ENCODE measurements around the gene PROK1. TPM values are rescaled to one million over a fixed set of nuclear protein-coding genes. Genes with fewer than 3 reads are reported as not detected.

PROK1 gene
- total RNA-seq, 4 donors from 2014 or later: 0.35 to 2.3 TPM; not detected in 2

DNA sequence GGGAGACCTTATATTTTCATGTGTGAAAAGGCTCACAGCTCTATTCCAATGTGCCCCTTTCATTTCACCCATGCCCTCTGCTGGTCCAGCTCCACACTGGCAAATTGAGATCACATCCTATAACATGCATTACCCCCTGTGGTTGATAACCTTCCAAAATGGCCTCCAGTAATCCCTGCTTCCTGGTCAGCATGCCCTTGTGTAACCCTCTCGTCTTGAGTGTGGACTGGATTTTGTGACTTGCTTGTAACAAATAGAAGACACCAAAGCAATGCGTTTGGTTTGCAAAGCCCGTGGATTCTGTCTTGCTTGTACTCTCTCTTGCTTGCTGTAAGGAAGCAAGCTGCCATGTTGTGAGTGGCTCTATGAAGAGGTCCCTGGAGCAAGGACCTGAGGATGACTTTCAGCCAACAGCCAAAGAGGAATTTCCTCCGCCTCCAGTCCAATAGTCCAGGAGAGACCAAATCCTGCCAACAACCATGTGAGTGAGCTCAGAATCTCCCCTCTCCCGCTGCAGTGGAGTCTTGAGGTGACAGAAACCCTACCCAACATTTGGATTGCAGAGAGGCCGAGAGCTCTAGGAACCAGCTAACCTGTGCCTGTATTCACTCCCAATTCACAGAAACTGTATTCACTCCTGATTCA, 50.7 kb downstream of the PROK1 start:
- DNase-seq: no peak
- H3K4me1 ChIP-seq: no peaks in the 10 kb centered on the region
- H3K27ac ChIP-seq: no peak overlapping the region
- 79 to 94% methylated on average over 3 to 6 of the region's 6 CpGs for WGBS, 2 donors
- intact Hi-C loops (cut with DNase I): no loop called here
- H3K9me3 ChIP-seq: no peaks in the 10 kb centered on the region
- no peaks in the 10 kb centered on the region for H3K36me3 ChIP-seq
- peaks cover 0 to 16% (median 0%) of the 10 kb centered on the region in 4 donors for H3K27me3 ChIP-seq
- no peak overlapping the region for H3K4me3 ChIP-seq
- no peak for TF ChIP-seq POLR2A (IDR thresholded peaks at IDR 0.05)
- TF ChIP-seq, protein P1, sequence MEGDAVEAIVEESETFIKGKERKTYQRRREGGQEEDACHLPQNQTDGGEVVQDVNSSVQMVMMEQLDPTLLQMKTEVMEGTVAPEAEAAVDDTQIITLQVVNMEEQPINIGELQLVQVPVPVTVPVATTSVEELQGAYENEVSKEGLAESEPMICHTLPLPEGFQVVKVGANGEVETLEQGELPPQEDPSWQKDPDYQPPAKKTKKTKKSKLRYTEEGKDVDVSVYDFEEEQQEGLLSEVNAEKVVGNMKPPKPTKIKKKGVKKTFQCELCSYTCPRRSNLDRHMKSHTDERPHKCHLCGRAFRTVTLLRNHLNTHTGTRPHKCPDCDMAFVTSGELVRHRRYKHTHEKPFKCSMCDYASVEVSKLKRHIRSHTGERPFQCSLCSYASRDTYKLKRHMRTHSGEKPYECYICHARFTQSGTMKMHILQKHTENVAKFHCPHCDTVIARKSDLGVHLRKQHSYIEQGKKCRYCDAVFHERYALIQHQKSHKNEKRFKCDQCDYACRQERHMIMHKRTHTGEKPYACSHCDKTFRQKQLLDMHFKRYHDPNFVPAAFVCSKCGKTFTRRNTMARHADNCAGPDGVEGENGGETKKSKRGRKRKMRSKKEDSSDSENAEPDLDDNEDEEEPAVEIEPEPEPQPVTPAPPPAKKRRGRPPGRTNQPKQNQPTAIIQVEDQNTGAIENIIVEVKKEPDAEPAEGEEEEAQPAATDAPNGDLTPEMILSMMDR (IDR thresholded peaks at IDR 0.05): no peak

DNA sequence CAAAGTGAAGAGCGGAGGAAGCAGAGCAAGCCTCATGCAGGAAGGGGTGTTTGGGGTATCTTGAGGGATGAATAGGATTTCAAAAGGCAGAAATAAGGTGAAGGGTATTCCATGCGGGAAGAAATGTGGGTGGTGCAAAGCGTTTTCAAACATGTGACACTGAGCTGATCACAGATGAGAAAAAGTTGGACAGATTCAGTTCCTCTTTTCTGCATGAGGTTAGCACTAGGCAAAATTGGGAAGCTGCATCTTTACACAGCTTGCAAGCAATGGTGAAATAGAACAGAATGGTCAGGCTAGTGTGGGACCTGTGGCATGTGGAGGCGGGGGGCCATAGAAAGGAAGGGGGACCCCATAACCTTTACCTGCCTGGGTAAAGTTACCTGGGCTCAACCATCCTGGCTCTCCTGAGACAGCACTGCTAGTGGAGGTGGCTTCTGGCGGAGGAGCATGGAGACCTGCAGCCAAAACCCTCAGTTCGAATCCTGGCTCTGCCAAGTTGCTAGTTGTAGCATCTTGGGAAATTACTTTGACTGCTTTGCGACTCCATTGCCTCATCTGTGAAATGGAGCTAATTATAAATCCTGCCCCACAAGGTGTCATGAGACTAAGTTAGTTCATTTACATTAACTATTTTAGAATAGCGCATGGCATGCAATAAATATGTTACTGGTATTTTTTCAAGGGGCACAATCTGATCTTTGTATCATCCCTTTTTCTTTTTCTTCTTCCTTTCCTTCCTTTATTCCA, 51.6 kb downstream of the PROK1 start:
- Histone ChIP-seq H3K27me3 (peaks cover 0 to 16% (median 0%) of the 10 kb centered on the region in 4 donors), H3K9me3 (no peaks in the 10 kb centered on the region), H3K4me3 (no peak overlapping the region), H3K27ac (no peak overlapping the region), H3K36me3 (no peaks in the 10 kb centered on the region), H3K4me1 (no peaks in the 10 kb centered on the region)
- DNase-seq: no peak
- WGBS, 2 donors: 64 to 66% methylated on average over 8 of the region's 8 CpGs
- TF ChIP-seq, protein P1 (IDR thresholded peaks at IDR 0.05): no peak
- TF ChIP-seq POLR2A (IDR thresholded peaks at IDR 0.05): no peak
- intact Hi-C loops (cut with DNase I): no loop called here

DNA sequence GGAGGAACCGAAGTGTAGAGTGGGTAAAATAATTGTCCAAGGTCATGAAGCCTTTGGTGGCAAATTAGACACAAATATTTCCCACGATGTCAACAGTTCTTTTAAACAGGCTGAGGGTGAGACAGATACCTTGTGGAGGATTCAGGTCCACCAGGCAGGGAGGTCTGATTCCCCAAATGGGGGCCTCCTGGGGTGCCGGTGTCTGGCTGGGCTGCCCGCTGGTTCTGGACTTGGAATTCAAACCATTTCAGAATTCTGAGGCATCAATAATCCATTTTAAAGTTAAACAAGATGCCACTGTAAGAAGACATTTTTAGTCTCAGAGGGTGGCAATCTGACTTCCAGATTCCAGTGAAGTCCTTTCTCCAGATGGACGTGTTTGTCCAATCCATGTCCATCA, 52.5 kb downstream of the PROK1 start:
- Histone ChIP-seq H3K36me3 (no peaks in the 10 kb centered on the region), H3K27ac (no peak overlapping the region), H3K4me1 (peaks cover 0 to 5% (median 0%) of the 10 kb centered on the region in 3 donors), H3K4me3 (no peak overlapping the region), H3K27me3 (peaks cover 0 to 16% (median 0%) of the 10 kb centered on the region in 4 donors), H3K9me3 (no peaks in the 10 kb centered on the region)
- TF ChIP-seq POLR2A (IDR thresholded peaks at IDR 0.05): no peak
- TF ChIP-seq, protein P1 (IDR thresholded peaks at IDR 0.05): no peak
- no peak for DNase-seq
- intact Hi-C loops (cut with DNase I): no loop called here
- 69 to 95% methylated on average over 4 of the region's 5 CpGs for WGBS, 2 donors

DNA sequence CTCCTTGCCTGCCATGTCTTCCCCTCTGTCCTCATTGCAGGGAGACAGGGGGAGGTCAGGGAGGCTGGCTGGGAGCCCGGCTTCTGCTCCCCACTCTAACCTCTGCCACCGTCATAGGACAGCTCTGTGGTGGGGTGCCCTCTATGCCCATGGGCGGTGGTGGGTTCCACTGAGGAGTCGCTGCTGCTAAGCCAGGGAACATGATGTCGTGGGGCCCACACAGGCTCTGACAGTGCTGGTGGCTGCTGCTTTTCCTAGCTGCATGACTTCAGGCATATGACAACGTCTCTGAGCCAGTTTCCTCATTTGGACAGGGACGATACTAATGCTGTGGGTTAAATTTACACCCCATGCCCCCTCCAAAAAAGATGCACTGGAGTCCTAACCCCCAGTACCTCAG, 53.3 kb downstream of the PROK1 start:
- 62 to 67% methylated on average over 2 to 3 of the region's 7 CpGs for WGBS, 2 donors
- DNase-seq: no peak
- H3K4me1 ChIP-seq: peaks cover 0 to 5% (median 0%) of the 10 kb centered on the region in 3 donors
- peaks cover 0 to 16% (median 0%) of the 10 kb centered on the region in 4 donors for H3K27me3 ChIP-seq
- no peaks in the 10 kb centered on the region for H3K36me3 ChIP-seq
- H3K4me3 ChIP-seq: no peak overlapping the region
- TF ChIP-seq, protein P1 (IDR thresholded peaks at IDR 0.05): no peak
- TF ChIP-seq POLR2A (IDR thresholded peaks at IDR 0.05): no peak
- no peak overlapping the region for H3K27ac ChIP-seq
- no peaks in the 10 kb centered on the region for H3K9me3 ChIP-seq
- intact Hi-C loops (cut with DNase I): no loop called here

DNA sequence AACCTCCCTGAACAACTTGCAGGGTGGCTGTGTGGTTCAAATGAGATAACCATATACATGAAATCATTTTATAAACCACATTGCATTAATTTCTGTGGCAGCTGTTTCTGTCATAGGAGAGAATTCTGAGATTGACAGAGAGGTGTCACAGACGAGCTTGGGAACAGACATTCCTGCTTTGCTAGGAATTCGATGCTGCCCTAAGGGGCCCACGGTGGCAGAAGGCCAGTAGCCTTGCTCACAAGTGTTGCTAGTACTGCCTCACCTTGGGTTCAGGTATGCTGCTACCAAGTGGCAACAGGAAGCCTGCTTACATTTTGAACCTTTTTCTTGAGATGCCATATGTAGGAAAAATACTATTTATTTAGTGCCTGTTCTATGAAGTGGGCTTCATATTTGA, 54.6 kb downstream of the PROK1 start:
- 17 to 47% methylated on average over 1 to 3 of the region's 3 CpGs for WGBS, 2 donors
- Histone ChIP-seq H3K9me3 (no peaks in the 10 kb centered on the region), H3K4me3 (no peak overlapping the region), H3K27me3 (peaks cover 0 to 16% (median 0%) of the 10 kb centered on the region in 4 donors), H3K36me3 (no peaks in the 10 kb centered on the region), H3K27ac (no peak overlapping the region), H3K4me1 (peaks cover 0 to 5% (median 0%) of the 10 kb centered on the region in 3 donors)
- TF ChIP-seq, protein P1 (IDR thresholded peaks at IDR 0.05): no peak
- TF ChIP-seq POLR2A (IDR thresholded peaks at IDR 0.05): no peak
- no peak for DNase-seq
- intact Hi-C loops (cut with DNase I): no loop called here
